ENCODE results near the gene ELMO3.

Gene ELMO3

Small RNA genes lying within 50 kb of the gene (small RNA-seq; reads per million reads assigned to genes)
- gene MIR328 (ENCODE audit: insufficient read depth) = 6.6 reads per million, percentile 78 among the genes with 10 or more reads in this experiment
